Measurements from ENCODE around the gene C10orf105. TPM values are rescaled to one million over a fixed set of nuclear protein-coding genes. Genes with fewer than 3 reads are reported as not detected.

The C10orf105 gene
- total RNA-seq, 1 donor = under 0.01 TPM

GRCh38 chr10:71675295-71675970, 44.1 kb downstream of the C10orf105 start:
- peaks cover 5% of the 10 kb centered on the region for H3K27me3 ChIP-seq (ENCODE audit: insufficient read depth, low read length)
- TF ChIP-seq, protein P1, sequence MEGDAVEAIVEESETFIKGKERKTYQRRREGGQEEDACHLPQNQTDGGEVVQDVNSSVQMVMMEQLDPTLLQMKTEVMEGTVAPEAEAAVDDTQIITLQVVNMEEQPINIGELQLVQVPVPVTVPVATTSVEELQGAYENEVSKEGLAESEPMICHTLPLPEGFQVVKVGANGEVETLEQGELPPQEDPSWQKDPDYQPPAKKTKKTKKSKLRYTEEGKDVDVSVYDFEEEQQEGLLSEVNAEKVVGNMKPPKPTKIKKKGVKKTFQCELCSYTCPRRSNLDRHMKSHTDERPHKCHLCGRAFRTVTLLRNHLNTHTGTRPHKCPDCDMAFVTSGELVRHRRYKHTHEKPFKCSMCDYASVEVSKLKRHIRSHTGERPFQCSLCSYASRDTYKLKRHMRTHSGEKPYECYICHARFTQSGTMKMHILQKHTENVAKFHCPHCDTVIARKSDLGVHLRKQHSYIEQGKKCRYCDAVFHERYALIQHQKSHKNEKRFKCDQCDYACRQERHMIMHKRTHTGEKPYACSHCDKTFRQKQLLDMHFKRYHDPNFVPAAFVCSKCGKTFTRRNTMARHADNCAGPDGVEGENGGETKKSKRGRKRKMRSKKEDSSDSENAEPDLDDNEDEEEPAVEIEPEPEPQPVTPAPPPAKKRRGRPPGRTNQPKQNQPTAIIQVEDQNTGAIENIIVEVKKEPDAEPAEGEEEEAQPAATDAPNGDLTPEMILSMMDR (IDR thresholded peaks at IDR 0.05; ENCODE audit: extremely low read depth, low read depth, low read length) = no peak
- no peak overlapping the region for H3K4me2 ChIP-seq (ENCODE audit: insufficient read depth, low read length)
- no peak overlapping the region for H3K27ac ChIP-seq (ENCODE audit: low read depth, low read length)
- DNase-seq (ENCODE audit: insufficient read length, low spot score, missing footprints) = no peak
- H3K4me1 ChIP-seq (ENCODE audit: insufficient read depth, low read length) = no peaks in the 10 kb centered on the region
- no peak overlapping the region for H3K4me3 ChIP-seq (ENCODE audit: insufficient read depth, low read length)
- no peaks in the 10 kb centered on the region for H3K36me3 ChIP-seq (ENCODE audit: insufficient read depth, low read length)
- H3K79me2 ChIP-seq (ENCODE audit: insufficient read depth, low read length) = no peaks in the 10 kb centered on the region
- H3K9me3 ChIP-seq (ENCODE audit: low read depth, low read length) = no peaks in the 10 kb centered on the region
- no peak overlapping the region for H2AFZ ChIP-seq (ENCODE audit: low read length)
- H4K20me1 ChIP-seq (ENCODE audit: insufficient read depth, low read length) = no peaks in the 10 kb centered on the region

- TF ChIP-seq, protein P1 (IDR thresholded peaks at IDR 0.05; ENCODE audit: extremely low read depth, low read depth, low read length) = no peak
- Histone ChIP-seq H4K20me1 (ENCODE audit: insufficient read depth, low read length) (no peaks in the 10 kb centered on the region), H3K9me3 (ENCODE audit: low read depth, low read length) (no peaks in the 10 kb centered on the region), H3K4me1 (ENCODE audit: insufficient read depth, low read length) (no peaks in the 10 kb centered on the region), H3K36me3 (ENCODE audit: insufficient read depth, low read length) (no peaks in the 10 kb centered on the region), H3K27me3 (ENCODE audit: insufficient read depth, low read length) (peaks cover 5% of the 10 kb centered on the region), H2AFZ (ENCODE audit: low read length) (no peak overlapping the region), H3K4me3 (ENCODE audit: insufficient read depth, low read length) (no peak overlapping the region), H3K79me2 (ENCODE audit: insufficient read depth, low read length) (no peaks in the 10 kb centered on the region), H3K4me2 (ENCODE audit: insufficient read depth, low read length) (no peak overlapping the region), H3K27ac (ENCODE audit: low read depth, low read length) (no peak overlapping the region)
- no peak for DNase-seq (ENCODE audit: insufficient read length, low spot score, missing footprints)
Observed at GRCh38 chr10:71671994-71672946, 47.3 kb downstream of the C10orf105 start.

DNA sequence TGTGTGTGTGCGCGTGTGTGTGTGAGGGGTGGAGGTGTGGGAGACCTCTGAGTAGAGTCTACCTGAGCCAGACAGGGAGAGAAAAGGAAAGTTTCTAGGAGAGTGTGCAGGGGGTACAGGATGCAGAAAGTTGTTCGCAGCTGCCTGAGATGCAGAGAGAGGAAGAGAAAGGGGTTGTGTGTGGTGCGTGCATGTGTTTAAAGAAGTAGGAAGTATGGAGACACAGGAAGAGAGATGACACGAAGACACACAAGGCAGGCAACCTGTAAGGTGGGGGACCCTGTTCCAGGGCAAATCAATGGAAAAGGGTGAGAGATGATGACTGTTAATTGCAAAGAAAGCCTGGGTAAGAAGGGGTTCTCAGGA, 52.2 kb downstream of the C10orf105 start:
- H3K27me3 ChIP-seq (ENCODE audit: insufficient read depth, low read length) = no peaks in the 10 kb centered on the region
- no peak overlapping the region for H3K27ac ChIP-seq (ENCODE audit: low read depth, low read length)
- H3K4me1 ChIP-seq (ENCODE audit: insufficient read depth, low read length) = no peaks in the 10 kb centered on the region
- H2AFZ ChIP-seq (ENCODE audit: low read length) = no peak overlapping the region
- no peak overlapping the region for H3K4me2 ChIP-seq (ENCODE audit: insufficient read depth, low read length)
- TF ChIP-seq, protein P1 (IDR thresholded peaks at IDR 0.05; ENCODE audit: extremely low read depth, low read depth, low read length) = no peak
- no peaks in the 10 kb centered on the region for H3K36me3 ChIP-seq (ENCODE audit: insufficient read depth, low read length)
- no peaks in the 10 kb centered on the region for H3K79me2 ChIP-seq (ENCODE audit: insufficient read depth, low read length)
- no peaks in the 10 kb centered on the region for H4K20me1 ChIP-seq (ENCODE audit: insufficient read depth, low read length)
- no peak for DNase-seq (ENCODE audit: insufficient read length, low spot score, missing footprints)
- H3K4me3 ChIP-seq (ENCODE audit: insufficient read depth, low read length) = no peak overlapping the region
- no peaks in the 10 kb centered on the region for H3K9me3 ChIP-seq (ENCODE audit: low read depth, low read length)

Data from osteoblast (primary cell).